Esophagus muscularis mucosa (tissue), 4 donors: ENCODE data around the gene DPEP1. TPM values are rescaled to one million over a fixed set of nuclear protein-coding genes. Genes with fewer than 3 reads are reported as not detected.
A peak's percentile ranks its signal among the peaks of the same experiment; 100 is the strongest.

ENCODE experiments used
- DNase-seq: peaks from one replicate; pipeline ENCODE4 v3.0.0-alpha.2; 2017; ENCODE audit errors: extremely low spot score
- H3K27ac ChIP-seq, 4 donors: fragments of 200-600 bp; sonication (generic); replicated peaks in 1 of 4; 1 replicate in 3 of 4; 2 replicates in 1 of 4; pipeline ENCODE4 v1.5.1; 2016 to 2019; ENCODE audit warnings: mild to moderate bottlenecking in 1 of 4
- H3K27me3 ChIP-seq, 4 donors: fragments of 200-600 bp; sonication (generic); one replicate each; pipeline versions ENCODE4 v1.5.1 to v1.6.0; 2016 to 2019
- H3K36me3 ChIP-seq, 4 donors: fragments of 200-600 bp; sonication (generic); one replicate each; pipeline ENCODE4 v1.5.1; 2016 to 2019
- H3K4me1 ChIP-seq, 4 donors: fragments of 200-600 bp; sonication (generic); one replicate each; pipeline ENCODE4 v1.5.1; 2016 to 2019
- H3K4me3 ChIP-seq, 4 donors: fragments of 200-600 bp; sonication (generic); 1 replicate in 2 of 4; 2 replicates in 2 of 4; pipeline ENCODE4 v1.5.1; 2016 to 2019; ENCODE audit warnings: mild to moderate bottlenecking in 4 of 4, moderate library complexity in 1 of 4
- H3K9me3 ChIP-seq, 4 donors: fragments of 200-600 bp; sonication (generic); 1 replicate in 3 of 4; 2 replicates in 1 of 4; pipeline ENCODE4 v1.5.1; 2016 to 2019
- EP300 ChIP-seq: sonication (generic); formaldehyde crosslinking; IDR thresholded peaks from one replicate; pipeline ENCODE4 v1.6.1; 2017; ENCODE audit warnings: antibody characterized with exemption
- POLR2A ChIP-seq: fragments of 450-650 bp; IDR thresholded peaks from one replicate; pipeline ENCODE4 v1.6.1; 2017; ENCODE audit warnings: antibody characterized with exemption, moderate library complexity, mild to moderate bottlenecking, low read depth
- POLR2AphosphoS5 ChIP-seq, 2 donors: sonication (generic); formaldehyde crosslinking; IDR thresholded peaks; one replicate each; pipeline ENCODE4 v1.6.1; 2017; ENCODE audit warnings: antibody characterized with exemption in 2 of 2
- WGBS: methylation state at CpG from one replicate; pipeline ENCODE4 v1.1.5; 2018; 5-methylcytosine and 5-hydroxymethylcytosine counted together
- intact Hi-C: fragments of 100-400 bp; cut with DNase I; formaldehyde crosslinking; loops from one replicate; pipeline ENCODE4 v1.15.1; 2023
- total RNA-seq, 4 donors: library from RNA; depleted of rRNA; stranded (reverse); fragments of >200 nt; gene quantifications; one replicate each; pipeline versions ENCODE4 v1.1.0 to v1.2.1, GENCODE V29; 2016
- TF ChIP-seq, protein P1 (sequence below), 3 experiments: fragments of 200-600 bp in 2 of 3; fragments of 450-650 bp in 1 of 3; sonication (generic) in 2 of 3; IDR thresholded peaks; one replicate each; pipeline ENCODE4 v1.5.1; 2017 to 2019; ENCODE audit warnings: antibody characterized with exemption in 3 of 3, mild to moderate bottlenecking in 2 of 3, moderate library complexity in 1 of 3

DPEP1 gene
- total RNA-seq, 4 donors from 2014 or later = 0.99 TPM; not detected in 3

DNA sequence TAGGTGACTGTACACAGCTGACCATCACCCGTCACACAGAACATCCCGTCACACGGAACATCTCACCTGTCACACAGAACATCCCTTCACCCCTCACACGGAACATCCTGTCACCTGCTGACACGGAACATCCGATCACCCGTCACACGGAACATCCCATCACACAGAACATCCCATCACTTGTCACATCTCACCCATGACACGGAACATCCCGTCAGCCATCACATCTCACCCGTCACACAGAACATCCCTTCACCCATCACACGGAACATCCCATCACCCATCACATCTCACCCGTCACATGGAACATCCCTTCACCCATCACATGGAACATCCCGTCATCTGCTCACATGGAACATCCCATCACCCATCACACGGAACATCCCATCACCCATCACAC, 34.1 kb upstream of the DPEP1 start:
- H3K4me3 ChIP-seq = no peak overlapping the region
- intact Hi-C loops = no loop called here
- H3K27me3 ChIP-seq = peaks cover 6 to 52% (median 23%) of the 10 kb centered on the region in 4 donors
- H3K4me1 ChIP-seq = peaks cover 22 to 27% (median 23%) of the 10 kb centered on the region in 4 donors
- TF ChIP-seq EP300 (no peak), POLR2AphosphoS5 (IDR thresholded peaks at IDR 0.05) (no peak), POLR2A (no peak)
- TF ChIP-seq, protein P1, sequence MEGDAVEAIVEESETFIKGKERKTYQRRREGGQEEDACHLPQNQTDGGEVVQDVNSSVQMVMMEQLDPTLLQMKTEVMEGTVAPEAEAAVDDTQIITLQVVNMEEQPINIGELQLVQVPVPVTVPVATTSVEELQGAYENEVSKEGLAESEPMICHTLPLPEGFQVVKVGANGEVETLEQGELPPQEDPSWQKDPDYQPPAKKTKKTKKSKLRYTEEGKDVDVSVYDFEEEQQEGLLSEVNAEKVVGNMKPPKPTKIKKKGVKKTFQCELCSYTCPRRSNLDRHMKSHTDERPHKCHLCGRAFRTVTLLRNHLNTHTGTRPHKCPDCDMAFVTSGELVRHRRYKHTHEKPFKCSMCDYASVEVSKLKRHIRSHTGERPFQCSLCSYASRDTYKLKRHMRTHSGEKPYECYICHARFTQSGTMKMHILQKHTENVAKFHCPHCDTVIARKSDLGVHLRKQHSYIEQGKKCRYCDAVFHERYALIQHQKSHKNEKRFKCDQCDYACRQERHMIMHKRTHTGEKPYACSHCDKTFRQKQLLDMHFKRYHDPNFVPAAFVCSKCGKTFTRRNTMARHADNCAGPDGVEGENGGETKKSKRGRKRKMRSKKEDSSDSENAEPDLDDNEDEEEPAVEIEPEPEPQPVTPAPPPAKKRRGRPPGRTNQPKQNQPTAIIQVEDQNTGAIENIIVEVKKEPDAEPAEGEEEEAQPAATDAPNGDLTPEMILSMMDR (IDR thresholded peaks at IDR 0.05) = no peak
- WGBS = 92% methylated on average over 15 of the region's 15 CpGs
- H3K27ac ChIP-seq = no peak overlapping the region
- no peaks in the 10 kb centered on the region for H3K9me3 ChIP-seq
- no peaks in the 10 kb centered on the region for H3K36me3 ChIP-seq
- no peak for DNase-seq

DNA sequence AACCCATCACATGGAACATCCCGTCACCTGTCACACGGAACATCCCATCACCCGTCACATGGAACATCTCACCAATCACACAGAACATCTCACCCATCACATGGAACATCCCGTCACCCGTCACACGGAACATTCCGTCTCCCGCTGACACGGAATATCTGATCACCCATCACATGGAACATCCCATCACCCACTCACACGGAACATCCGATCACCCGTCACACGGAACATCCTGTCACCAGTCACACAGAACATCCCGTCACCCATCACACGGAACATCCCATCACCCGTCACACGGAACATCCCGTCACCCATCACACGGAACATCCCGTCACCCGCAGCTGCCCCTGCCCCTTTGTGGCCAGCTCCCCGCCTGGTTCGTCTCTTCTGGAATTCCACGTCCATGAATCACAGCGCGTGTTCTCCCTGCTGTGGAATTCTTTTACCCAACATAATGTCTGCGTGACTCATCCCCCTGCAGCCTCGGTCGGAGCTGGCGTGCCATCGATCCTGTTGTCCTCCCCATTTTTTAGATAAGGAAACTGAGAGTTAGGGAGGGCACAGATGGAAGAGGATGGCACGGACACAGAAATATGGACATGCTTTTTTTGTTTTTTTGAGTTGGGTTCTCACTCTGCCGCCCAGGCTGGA, 32.3 kb upstream of the DPEP1 start:
- TF ChIP-seq, protein P1 (IDR thresholded peaks at IDR 0.05) = no peak
- no peak for TF ChIP-seq POLR2A
- no peak for TF ChIP-seq EP300
- no peak for TF ChIP-seq POLR2AphosphoS5 (IDR thresholded peaks at IDR 0.05)
- Histone ChIP-seq H3K27me3 (peaks cover 4 to 49% (median 8%) of the 10 kb centered on the region in 4 donors), H3K36me3 (no peaks in the 10 kb centered on the region), H3K27ac (no peak overlapping the region), H3K4me1 (peaks cover 4 to 10% (median 6%) of the 10 kb centered on the region in 4 donors), H3K9me3 (no peaks in the 10 kb centered on the region), H3K4me3 (no peak overlapping the region)
- no peak for DNase-seq
- intact Hi-C loops = no loop called here
- WGBS = 88% methylated on average over 33 of the region's 33 CpGs

DNA sequence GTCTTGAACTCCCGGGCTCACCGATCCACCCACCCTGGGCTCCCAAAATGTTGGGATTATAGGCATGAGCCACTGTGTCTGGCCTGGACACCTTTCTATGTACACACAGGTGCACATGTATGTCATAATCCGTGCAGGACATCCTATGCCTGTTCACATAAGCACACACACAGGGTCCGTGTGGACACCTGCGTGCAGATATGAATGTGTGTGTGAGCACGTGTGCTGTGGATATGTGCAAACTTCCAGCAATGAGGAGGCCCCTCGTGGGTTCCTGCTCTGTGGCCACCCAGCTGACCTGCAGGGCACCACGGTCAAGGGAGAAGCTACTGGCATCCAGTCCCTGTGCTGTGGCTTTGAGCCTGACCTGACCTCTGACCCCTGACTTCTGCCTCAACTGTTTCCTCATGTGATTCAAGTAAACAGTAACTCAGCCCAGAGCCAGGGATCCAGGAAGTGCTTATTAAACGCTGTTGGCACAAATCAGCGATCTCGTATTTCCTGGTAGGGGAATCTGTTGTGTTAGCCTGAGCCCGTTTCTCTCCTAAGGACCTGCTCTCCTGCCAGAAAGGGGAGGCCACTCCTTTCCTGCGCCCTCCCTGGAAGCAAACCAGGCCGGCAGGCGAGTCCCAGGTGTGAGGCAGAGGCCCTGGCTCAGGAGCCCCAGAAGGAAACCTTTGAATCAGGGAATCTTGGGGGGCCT, 31.4 kb upstream of the DPEP1 start:
- Histone ChIP-seq H3K4me3 (no peak overlapping the region), H3K27me3 (peaks cover 0 to 45% (median 1%) of the 10 kb centered on the region in 4 donors), H3K36me3 (no peaks in the 10 kb centered on the region), H3K27ac (no peak overlapping the region), H3K4me1 (peaks cover 0 to 6% (median 2%) of the 10 kb centered on the region in 4 donors), H3K9me3 (no peaks in the 10 kb centered on the region)
- WGBS = 72% methylated on average over 10 of the region's 15 CpGs
- intact Hi-C loops = no loop called here
- no peak for DNase-seq
- TF ChIP-seq, protein P1 (IDR thresholded peaks at IDR 0.05) = no peak
- TF ChIP-seq POLR2AphosphoS5 (IDR thresholded peaks at IDR 0.05) (peak in 1 of 2 donors; percentile 26), EP300 (no peak), POLR2A (no peak)

DNA sequence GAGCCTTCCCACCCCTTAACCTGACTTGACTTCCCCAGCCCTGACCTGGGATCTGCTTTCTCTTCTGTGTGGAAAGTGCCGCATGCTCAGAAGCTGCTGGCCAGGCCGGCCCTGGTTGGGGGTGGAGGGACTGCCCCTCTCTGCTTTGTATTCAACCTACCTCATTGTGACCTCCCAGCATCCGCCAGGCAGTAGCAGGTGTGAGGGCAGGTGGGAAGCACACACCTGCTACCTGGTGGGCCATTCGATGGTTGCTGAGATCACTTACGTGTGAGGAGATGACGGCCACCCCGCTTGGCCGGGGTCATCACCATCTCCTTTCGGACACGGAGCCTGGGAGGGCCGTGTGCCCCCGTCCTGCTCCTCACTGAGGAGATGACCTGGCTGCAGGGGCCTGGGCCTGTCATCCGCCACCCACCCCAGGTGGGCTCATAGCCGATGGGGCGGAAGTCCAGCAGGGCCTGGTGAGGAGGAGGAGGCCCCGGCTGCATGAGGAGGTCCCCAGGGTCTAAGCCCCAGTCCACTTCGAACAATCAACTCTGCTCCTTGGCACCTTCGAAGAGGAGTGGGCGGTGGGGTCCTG, 30.7 kb upstream of the DPEP1 start:
- DNase-seq = no peak
- Histone ChIP-seq H3K27me3 (peaks cover 0 to 38% (median 0%) of the 10 kb centered on the region in 4 donors), H3K9me3 (no peaks in the 10 kb centered on the region), H3K4me1 (peaks cover 0 to 6% (median 2%) of the 10 kb centered on the region in 4 donors), H3K36me3 (no peaks in the 10 kb centered on the region), H3K4me3 (no peak overlapping the region), H3K27ac (no peak overlapping the region)
- TF ChIP-seq, protein P1 (IDR thresholded peaks at IDR 0.05) = no peak
- TF ChIP-seq POLR2A = no peak
- WGBS = 93% methylated on average over 5 of the region's 19 CpGs
- intact Hi-C loops = no loop called here
